ENCODE results near the gene CRIP1.
A peak's percentile ranks its signal among the peaks of the same experiment; 100 is the strongest.

Gene CRIP1

DNA sequence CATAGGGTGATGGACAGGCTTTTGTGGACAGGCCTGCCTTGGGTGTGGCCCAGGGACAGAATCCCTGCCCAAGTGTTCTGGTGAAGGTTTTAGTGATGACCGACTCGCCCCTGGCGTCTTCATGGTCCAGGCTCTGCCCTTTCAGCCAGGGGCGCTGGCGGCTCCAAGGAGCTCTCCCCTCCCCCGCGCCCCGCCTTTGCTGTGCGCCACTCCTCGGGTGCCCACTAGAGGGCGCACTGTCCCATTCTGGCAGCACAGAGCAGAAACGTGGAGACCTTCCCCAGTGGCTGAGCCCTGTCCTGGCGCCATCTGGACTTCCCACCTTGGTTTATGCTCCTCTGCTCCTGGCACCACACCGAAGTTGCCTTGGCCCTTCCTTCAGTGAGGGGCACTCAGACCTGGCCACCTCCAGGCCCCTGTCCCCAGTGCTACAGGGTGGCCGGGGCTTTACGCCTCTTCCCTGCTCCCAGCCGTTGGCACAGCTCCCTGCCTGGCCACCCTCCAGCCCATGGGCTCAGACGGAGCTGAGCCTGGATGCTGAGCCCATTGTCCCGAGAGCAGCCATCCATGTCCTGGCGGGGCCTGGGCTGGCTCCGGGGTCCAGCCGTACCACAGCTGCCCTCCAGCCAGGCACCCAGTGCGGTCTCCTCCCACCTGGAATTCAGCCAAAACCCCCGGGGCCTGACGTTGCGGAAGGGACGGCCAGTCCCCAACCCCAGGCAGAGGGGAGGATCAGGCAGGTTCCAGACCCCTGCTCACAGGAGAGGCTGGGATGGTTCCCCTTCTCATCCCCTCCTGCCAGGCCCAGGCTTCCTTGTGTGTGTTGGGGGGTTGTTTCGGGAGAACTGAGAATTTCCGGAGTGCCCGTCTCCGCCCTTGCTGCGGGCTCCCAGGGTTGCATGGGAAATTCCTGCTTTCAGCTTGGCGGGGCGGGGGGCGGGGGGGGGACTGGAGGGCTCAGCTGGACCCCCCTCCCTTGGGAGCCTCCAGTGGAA is 5.6 kb upstream of the CRIP1 start:
- no peak overlapping the region for H2AFZ ChIP-seq (ENCODE audit: low read depth, low read length, severe bottlenecking)
- TF ChIP-seq, protein P1, sequence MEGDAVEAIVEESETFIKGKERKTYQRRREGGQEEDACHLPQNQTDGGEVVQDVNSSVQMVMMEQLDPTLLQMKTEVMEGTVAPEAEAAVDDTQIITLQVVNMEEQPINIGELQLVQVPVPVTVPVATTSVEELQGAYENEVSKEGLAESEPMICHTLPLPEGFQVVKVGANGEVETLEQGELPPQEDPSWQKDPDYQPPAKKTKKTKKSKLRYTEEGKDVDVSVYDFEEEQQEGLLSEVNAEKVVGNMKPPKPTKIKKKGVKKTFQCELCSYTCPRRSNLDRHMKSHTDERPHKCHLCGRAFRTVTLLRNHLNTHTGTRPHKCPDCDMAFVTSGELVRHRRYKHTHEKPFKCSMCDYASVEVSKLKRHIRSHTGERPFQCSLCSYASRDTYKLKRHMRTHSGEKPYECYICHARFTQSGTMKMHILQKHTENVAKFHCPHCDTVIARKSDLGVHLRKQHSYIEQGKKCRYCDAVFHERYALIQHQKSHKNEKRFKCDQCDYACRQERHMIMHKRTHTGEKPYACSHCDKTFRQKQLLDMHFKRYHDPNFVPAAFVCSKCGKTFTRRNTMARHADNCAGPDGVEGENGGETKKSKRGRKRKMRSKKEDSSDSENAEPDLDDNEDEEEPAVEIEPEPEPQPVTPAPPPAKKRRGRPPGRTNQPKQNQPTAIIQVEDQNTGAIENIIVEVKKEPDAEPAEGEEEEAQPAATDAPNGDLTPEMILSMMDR (IDR thresholded peaks at IDR 0.05; ENCODE audit: insufficient read depth, low read length, poor library complexity, severe bottlenecking): peak; percentile 95
- no peak for TF ChIP-seq EZH2phosphoT487 (conservative IDR thresholded peaks at IDR 0.05; ENCODE audit: low read length)
- 0 out of 2 replicates have a peak, but pooled peaks cover 3% of the 10 kb centered on the region for H3K9me3 ChIP-seq (ENCODE audit: insufficient read depth, low read length)
- H3K36me3 ChIP-seq (ENCODE audit: low read length): no peaks in the 10 kb centered on the region
- H3K4me3 ChIP-seq (ENCODE audit: insufficient read depth, low read length, poor library complexity, severe bottlenecking): no peak overlapping the region
- no peak overlapping the region for H3K27ac ChIP-seq (ENCODE audit: low read depth, low read length)
- H3F3A ChIP-seq (ENCODE audit: insufficient read depth): no peaks in the 10 kb centered on the region
- no peak overlapping the region for H3K9ac ChIP-seq (ENCODE audit: low read length)
- no peaks in the 10 kb centered on the region for H3K9me2 ChIP-seq (replicated peaks; ENCODE audit: insufficient read depth, low read length)
- no peaks in the 10 kb centered on the region for H4K20me1 ChIP-seq (ENCODE audit: low read depth, low read length)
- no peaks in the 10 kb centered on the region for H3K27me3 ChIP-seq (ENCODE audit: low read length)
- H3K4me2 ChIP-seq (ENCODE audit: low read depth, low read length, poor library complexity, severe bottlenecking): peak overlapping the region; percentile 14
- H3K79me2 ChIP-seq (ENCODE audit: insufficient read depth, low read length): no peaks in the 10 kb centered on the region

DNA sequence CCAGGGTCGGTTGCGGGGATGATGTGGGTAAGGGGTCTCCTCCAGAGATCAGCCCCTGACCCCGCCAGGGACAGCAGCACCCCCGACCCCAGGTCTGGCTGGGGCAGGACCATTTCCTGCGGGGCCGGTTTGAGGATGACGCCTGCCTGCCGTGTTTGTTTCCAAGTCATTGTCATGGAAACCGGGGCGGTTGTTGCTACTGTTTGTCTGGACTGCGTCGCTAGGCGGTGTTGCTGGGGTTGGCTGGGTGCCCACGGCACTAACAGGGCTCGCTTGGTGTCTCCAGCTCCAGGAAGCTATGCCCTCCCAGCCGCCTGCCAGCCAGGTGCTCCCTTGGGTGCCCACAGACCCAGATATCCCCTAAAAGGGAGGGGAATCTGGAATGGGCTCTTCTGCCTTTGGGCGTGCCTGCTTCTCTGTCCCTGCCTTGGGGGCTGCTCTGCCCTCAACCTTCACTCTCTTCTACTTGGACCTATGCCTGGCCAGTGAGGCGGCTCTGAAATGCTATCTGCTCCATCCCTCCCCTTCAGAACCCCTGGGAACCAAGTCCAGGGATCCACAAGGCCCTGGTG is 4.7 kb upstream of the CRIP1 start:
- Histone ChIP-seq H4K20me1 (ENCODE audit: low read depth, low read length) (no peaks in the 10 kb centered on the region), H3K4me2 (ENCODE audit: low read depth, low read length, poor library complexity, severe bottlenecking) (peak overlapping the region; percentile 22), H3K27ac (ENCODE audit: low read depth, low read length) (no peak overlapping the region), H3K27me3 (ENCODE audit: low read length) (no peaks in the 10 kb centered on the region), H3K36me3 (ENCODE audit: low read length) (no peaks in the 10 kb centered on the region), H3K9ac (ENCODE audit: low read length) (no peak overlapping the region), H3K4me3 (ENCODE audit: insufficient read depth, low read length, poor library complexity, severe bottlenecking) (no peak overlapping the region), H3K9me3 (ENCODE audit: insufficient read depth, low read length) (0 out of 2 replicates have a peak, but pooled peaks cover 3% of the 10 kb centered on the region), H3F3A (ENCODE audit: insufficient read depth) (no peaks in the 10 kb centered on the region), H3K79me2 (ENCODE audit: insufficient read depth, low read length) (no peaks in the 10 kb centered on the region), H2AFZ (ENCODE audit: low read depth, low read length, severe bottlenecking) (no peak overlapping the region), H3K9me2 (replicated peaks; ENCODE audit: insufficient read depth, low read length) (no peaks in the 10 kb centered on the region)
- TF ChIP-seq, protein P1 (IDR thresholded peaks at IDR 0.05; ENCODE audit: insufficient read depth, low read length, poor library complexity, severe bottlenecking): no peak
- TF ChIP-seq EZH2phosphoT487 (conservative IDR thresholded peaks at IDR 0.05; ENCODE audit: low read length): no peak

- no peaks in the 10 kb centered on the region for H4K20me1 ChIP-seq (ENCODE audit: low read depth, low read length)
- H3K4me2 ChIP-seq (ENCODE audit: low read depth, low read length, poor library complexity, severe bottlenecking): no peak overlapping the region
- H3K4me3 ChIP-seq (ENCODE audit: insufficient read depth, low read length, poor library complexity, severe bottlenecking): no peak overlapping the region
- H3K27me3 ChIP-seq (ENCODE audit: low read length): no peaks in the 10 kb centered on the region
- TF ChIP-seq EZH2phosphoT487 (conservative IDR thresholded peaks at IDR 0.05; ENCODE audit: low read length): no peak
- TF ChIP-seq, protein P1 (IDR thresholded peaks at IDR 0.05; ENCODE audit: insufficient read depth, low read length, poor library complexity, severe bottlenecking): no peak
- no peaks in the 10 kb centered on the region for H3K36me3 ChIP-seq (ENCODE audit: low read length)
- no peaks in the 10 kb centered on the region for H3K9me3 ChIP-seq (ENCODE audit: insufficient read depth, low read length)
- H3K27ac ChIP-seq (ENCODE audit: low read depth, low read length): no peak overlapping the region
- H3K79me2 ChIP-seq (ENCODE audit: insufficient read depth, low read length): no peaks in the 10 kb centered on the region
- H3K9me2 ChIP-seq (replicated peaks; ENCODE audit: insufficient read depth, low read length): no peaks in the 10 kb centered on the region
- H3F3A ChIP-seq (ENCODE audit: insufficient read depth): no peaks in the 10 kb centered on the region
- H3K9ac ChIP-seq (ENCODE audit: low read length): no peak overlapping the region
- no peak overlapping the region for H2AFZ ChIP-seq (ENCODE audit: low read depth, low read length, severe bottlenecking)
Observed at GRCh38 chr14:105482486-105483110, 4.1 kb upstream of the CRIP1 start.

Measured in SU-DHL-6 (cell line).